PC-3 (cell line): ENCODE results near the gene HIVEP3.

Experiments used
- EZH2 ChIP-seq: fragments of 300-600 bp; sonication (generic); IDR thresholded peaks from one replicate; pipeline ENCODE4 v1.6.1; 2017; ENCODE audit warnings: antibody characterized with exemption, mild to moderate bottlenecking, low read length; ENCODE audit not compliant: unreplicated experiment
- EZH2phosphoT487 ChIP-seq: fragments of 300-600 bp; sonication (generic); IDR thresholded peaks from 2 replicates; pipeline ENCODE4 v1.6.1; 2018; ENCODE audit warnings: mild to moderate bottlenecking, antibody characterized with exemption, low read length, borderline replicate concordance
- TF ChIP-seq, protein P1 (sequence below): fragments of 300-600 bp; sonication (generic); conservative IDR thresholded peaks from 2 replicates; pipeline ENCODE4 v1.5.1; 2017; ENCODE audit warnings: antibody characterized with exemption, low read depth, mild to moderate bottlenecking, low read length

DNA sequence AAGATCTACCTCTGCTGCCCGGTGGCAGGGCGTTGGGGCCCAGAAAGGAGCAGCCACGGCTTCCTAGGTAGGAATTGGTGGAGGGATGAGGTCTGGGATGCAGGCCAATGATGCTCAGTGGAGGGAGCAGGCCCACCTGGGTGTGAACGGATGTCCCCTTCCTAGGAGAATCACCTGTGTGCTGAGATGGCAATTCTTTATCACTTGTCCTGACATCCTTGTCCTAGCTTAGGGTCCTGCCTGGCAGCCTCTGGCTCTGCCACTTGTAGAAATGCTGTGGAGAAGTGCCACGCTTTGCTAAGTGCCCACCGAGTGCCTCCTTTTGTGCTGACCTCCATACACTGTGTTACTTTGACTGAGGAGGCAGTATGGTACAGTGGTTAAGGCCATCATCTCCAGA lies 447.1 kb downstream of the HIVEP3 start:
- TF ChIP-seq, protein P1, sequence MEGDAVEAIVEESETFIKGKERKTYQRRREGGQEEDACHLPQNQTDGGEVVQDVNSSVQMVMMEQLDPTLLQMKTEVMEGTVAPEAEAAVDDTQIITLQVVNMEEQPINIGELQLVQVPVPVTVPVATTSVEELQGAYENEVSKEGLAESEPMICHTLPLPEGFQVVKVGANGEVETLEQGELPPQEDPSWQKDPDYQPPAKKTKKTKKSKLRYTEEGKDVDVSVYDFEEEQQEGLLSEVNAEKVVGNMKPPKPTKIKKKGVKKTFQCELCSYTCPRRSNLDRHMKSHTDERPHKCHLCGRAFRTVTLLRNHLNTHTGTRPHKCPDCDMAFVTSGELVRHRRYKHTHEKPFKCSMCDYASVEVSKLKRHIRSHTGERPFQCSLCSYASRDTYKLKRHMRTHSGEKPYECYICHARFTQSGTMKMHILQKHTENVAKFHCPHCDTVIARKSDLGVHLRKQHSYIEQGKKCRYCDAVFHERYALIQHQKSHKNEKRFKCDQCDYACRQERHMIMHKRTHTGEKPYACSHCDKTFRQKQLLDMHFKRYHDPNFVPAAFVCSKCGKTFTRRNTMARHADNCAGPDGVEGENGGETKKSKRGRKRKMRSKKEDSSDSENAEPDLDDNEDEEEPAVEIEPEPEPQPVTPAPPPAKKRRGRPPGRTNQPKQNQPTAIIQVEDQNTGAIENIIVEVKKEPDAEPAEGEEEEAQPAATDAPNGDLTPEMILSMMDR = no peak
- TF ChIP-seq EZH2phosphoT487 (no peak), EZH2 (no peak)
